CD4-positive, alpha-beta T cell (primary cell): ENCODE data around the gene PRIMA1. TPM values are rescaled to one million over a fixed set of nuclear protein-coding genes. Genes with fewer than 3 reads are reported as not detected.

Experiments
- ATAC-seq: fragments of 200-7000 bp; cut with Tn5 transposase; one replicate; pipeline ENCODE4 v1.10.0; 2022; ENCODE audit warnings: mild to moderate bottlenecking; ENCODE audit not compliant: poor library complexity
- CTCF ChIA-PET: fragments of 350-600 bp; sonication (Branson Sonifier 250); formaldehyde crosslinking; loops from one replicate; lab custom pipeline; 2021; ENCODE audit warnings: antibody characterized with exemption, inconsistent platforms; lab: Charles Lee
- POLR2A ChIA-PET: fragments of 350-600 bp; sonication (Branson Sonifier 250); formaldehyde crosslinking; loops from one replicate; lab custom pipeline; 2021; ENCODE audit warnings: antibody characterized with exemption, inconsistent platforms; lab: Charles Lee
- DNase-seq, 14 experiments: peaks; one replicate each; pipeline ENCODE4 v3.0.0-alpha.2; 2013 to 2020; ENCODE audit warnings: mixed read lengths in 2 of 14
- H3K27ac ChIP-seq, 2 donors: one replicate each; pipeline versions ENCODE4 v1.5.1 to v1.7.0; 2013; ENCODE audit warnings: low read length in 2 of 2, low read depth in 1 of 2, mild to moderate bottlenecking in 1 of 2
- H3K27me3 ChIP-seq, 2 experiments: 1 replicate in 1 of 2; 2 replicates in 1 of 2; pipeline versions ENCODE4 v1.6.1 to v1.7.0; 2013; ENCODE audit warnings: low read length in 2 of 2, control low read depth in 1 of 2, mild to moderate bottlenecking in 1 of 2, moderate library complexity in 1 of 2; ENCODE audit not compliant: insufficient read depth in 2 of 2, control insufficient read depth in 1 of 2
- H3K36me3 ChIP-seq: one replicate; pipeline ENCODE4 v1.6.1; 2013; ENCODE audit warnings: low read length, control low read depth; ENCODE audit not compliant: insufficient read depth
- H3K4me1 ChIP-seq: one replicate; pipeline ENCODE4 v1.6.1; 2013; ENCODE audit warnings: low read length, control low read depth; ENCODE audit not compliant: insufficient read depth
- H3K4me3 ChIP-seq: one replicate; pipeline ENCODE4 v1.5.1; 2013; ENCODE audit warnings: mild to moderate bottlenecking, low read length, moderate library complexity
- H3K9me3 ChIP-seq, 2 experiments: 1 replicate in 1 of 2; 2 replicates in 1 of 2; pipeline versions ENCODE4 v1.6.1 to v1.7.0; 2013; ENCODE audit warnings: low read length in 2 of 2, mild to moderate bottlenecking in 2 of 2, control low read depth in 1 of 2, moderate library complexity in 1 of 2; ENCODE audit not compliant: control insufficient read depth in 1 of 2, insufficient read depth in 1 of 2
- H3K27ac Mint-ChIP-seq: one replicate; pipeline ENCODE4 v1.8.0; 2020; ENCODE audit warnings: mixed read lengths
- H3K27me3 Mint-ChIP-seq: one replicate; pipeline ENCODE4 v1.8.0; 2021; ENCODE audit warnings: mixed read lengths
- H3K36me3 Mint-ChIP-seq: one replicate; pipeline ENCODE4 v1.8.0; 2021; ENCODE audit warnings: low read depth, mixed read lengths
- H3K4me1 Mint-ChIP-seq: one replicate; pipeline ENCODE4 v1.8.0; 2021; ENCODE audit warnings: low read depth, mixed read lengths
- H3K4me3 Mint-ChIP-seq: one replicate; pipeline ENCODE4 v1.8.0; 2020; ENCODE audit warnings: mild to moderate bottlenecking, mixed read lengths
- H3K9me3 Mint-ChIP-seq: one replicate; pipeline ENCODE4 v1.8.0; 2020; ENCODE audit warnings: mixed read lengths
- intact Hi-C, 2 experiments: fragments of 100-400 bp; cut with DNase I in 1 of 2; cut with micrococcal nuclease in 1 of 2; formaldehyde crosslinking; loops; one replicate each; pipeline versions ENCODE4 v1.15.1 to v1.9.0; 2023 to 2025; cut with DNase I, micrococcal nuclease
- total RNA-seq, 174 experiments: library from RNA in 2 of 174; stranded (reverse) in 2 of 174; gene quantifications; one replicate each; pipeline ENCODE4 v1.2.3 and lab custom pipeline; 2021 to 2026
- TF ChIP-seq, protein P1 (sequence below): fragments of 200-600 bp; IDR thresholded peaks from one replicate; pipeline ENCODE4 v1.8.0; 2022; ENCODE audit warnings: antibody characterized with exemption, mild to moderate bottlenecking

PRIMA1 gene
- total RNA-seq, 2 experiments from 2014 or later = not detected

DNA sequence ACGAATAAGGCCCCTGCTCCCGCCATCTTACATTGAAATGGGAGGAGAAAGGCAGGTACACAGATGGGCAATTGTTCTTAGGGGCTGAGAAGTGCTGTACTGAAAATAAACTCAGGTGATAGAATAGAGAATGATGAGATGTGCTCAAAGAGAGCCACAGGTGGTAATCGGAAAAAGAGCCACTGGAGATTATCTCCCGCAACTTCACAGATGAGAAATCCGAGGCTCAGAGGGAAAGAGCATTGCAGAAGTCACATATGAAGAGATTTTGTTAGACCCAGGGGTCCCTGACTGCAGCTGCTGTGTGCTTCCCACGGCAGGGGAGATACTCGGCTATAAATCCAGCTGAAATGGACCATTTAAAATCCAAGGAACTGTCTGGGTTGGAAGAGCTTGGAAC, 73.7 kb downstream of the PRIMA1 start:
- Mint-ChIP-seq H3K4me1 (no peaks in the 10 kb centered on the region), H3K4me3 (no peak overlapping the region), H3K27ac (no peak overlapping the region), H3K27me3 (peaks cover 6% of the 10 kb centered on the region), H3K9me3 (no peaks in the 10 kb centered on the region), H3K36me3 (no peaks in the 10 kb centered on the region)
- Histone ChIP-seq H3K36me3 (no peaks in the 10 kb centered on the region), H3K4me1 (no peaks in the 10 kb centered on the region), H3K4me3 (no peak overlapping the region), H3K27me3 (no peaks in the 10 kb centered on the region), H3K27ac (no peak overlapping the region), H3K9me3 (peaks cover 0 to 6% of the 10 kb centered on the region in 2 experiments)
- ChIA-PET CTCF (no interaction called here), POLR2A (no interaction called here)
- intact Hi-C loops = no loop called here
- ATAC-seq = no peak
- TF ChIP-seq, protein P1, sequence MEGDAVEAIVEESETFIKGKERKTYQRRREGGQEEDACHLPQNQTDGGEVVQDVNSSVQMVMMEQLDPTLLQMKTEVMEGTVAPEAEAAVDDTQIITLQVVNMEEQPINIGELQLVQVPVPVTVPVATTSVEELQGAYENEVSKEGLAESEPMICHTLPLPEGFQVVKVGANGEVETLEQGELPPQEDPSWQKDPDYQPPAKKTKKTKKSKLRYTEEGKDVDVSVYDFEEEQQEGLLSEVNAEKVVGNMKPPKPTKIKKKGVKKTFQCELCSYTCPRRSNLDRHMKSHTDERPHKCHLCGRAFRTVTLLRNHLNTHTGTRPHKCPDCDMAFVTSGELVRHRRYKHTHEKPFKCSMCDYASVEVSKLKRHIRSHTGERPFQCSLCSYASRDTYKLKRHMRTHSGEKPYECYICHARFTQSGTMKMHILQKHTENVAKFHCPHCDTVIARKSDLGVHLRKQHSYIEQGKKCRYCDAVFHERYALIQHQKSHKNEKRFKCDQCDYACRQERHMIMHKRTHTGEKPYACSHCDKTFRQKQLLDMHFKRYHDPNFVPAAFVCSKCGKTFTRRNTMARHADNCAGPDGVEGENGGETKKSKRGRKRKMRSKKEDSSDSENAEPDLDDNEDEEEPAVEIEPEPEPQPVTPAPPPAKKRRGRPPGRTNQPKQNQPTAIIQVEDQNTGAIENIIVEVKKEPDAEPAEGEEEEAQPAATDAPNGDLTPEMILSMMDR = no peak
- no peak for DNase-seq

DNA sequence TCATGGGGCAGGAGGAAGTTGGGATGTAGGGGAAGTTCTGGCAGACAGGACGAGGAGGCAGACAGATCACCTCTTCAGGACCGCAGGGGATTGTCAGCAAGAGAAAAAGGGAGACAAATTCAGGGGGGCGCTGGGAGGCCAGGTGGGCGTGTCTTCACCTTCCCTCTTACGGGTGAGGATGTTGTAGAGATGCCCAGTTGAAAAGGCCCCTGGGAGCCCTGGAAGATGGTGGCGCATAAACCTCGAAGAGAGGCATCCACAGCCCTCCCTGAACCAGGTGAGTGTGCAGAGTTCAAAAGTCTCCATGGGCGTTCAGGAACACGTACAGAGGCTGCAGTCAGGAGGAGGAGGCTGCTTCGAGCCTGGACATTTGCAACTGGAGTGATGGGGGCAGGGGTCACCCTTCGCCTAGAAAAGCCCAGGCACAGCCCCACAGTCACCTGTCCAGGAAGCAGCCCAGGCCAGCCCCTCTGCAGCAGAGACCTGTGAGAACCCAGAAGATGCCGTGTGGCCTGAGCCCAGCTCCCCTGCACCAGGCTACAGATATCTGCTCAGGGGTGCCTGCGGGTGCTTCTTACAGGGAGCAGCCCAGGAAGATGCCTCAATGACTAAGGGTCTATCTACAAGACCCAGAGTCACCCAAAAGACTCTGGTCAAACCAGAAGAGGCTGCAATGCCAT, 74.4 kb downstream of the PRIMA1 start:
- Histone ChIP-seq H3K4me1 (no peaks in the 10 kb centered on the region), H3K27ac (no peak overlapping the region), H3K9me3 (peaks cover 0 to 6% of the 10 kb centered on the region in 2 experiments), H3K27me3 (no peaks in the 10 kb centered on the region), H3K36me3 (no peaks in the 10 kb centered on the region), H3K4me3 (no peak overlapping the region)
- Mint-ChIP-seq H3K27me3 (peaks cover 6% of the 10 kb centered on the region), H3K27ac (no peak overlapping the region), H3K4me3 (no peak overlapping the region), H3K9me3 (no peaks in the 10 kb centered on the region), H3K36me3 (no peaks in the 10 kb centered on the region), H3K4me1 (no peaks in the 10 kb centered on the region)
- ATAC-seq (no peak), DNase-seq (no peak)
- POLR2A ChIA-PET = no interaction called here
- TF ChIP-seq, protein P1 = no peak
- CTCF ChIA-PET = no interaction called here
- intact Hi-C loops = no loop called here

DNA sequence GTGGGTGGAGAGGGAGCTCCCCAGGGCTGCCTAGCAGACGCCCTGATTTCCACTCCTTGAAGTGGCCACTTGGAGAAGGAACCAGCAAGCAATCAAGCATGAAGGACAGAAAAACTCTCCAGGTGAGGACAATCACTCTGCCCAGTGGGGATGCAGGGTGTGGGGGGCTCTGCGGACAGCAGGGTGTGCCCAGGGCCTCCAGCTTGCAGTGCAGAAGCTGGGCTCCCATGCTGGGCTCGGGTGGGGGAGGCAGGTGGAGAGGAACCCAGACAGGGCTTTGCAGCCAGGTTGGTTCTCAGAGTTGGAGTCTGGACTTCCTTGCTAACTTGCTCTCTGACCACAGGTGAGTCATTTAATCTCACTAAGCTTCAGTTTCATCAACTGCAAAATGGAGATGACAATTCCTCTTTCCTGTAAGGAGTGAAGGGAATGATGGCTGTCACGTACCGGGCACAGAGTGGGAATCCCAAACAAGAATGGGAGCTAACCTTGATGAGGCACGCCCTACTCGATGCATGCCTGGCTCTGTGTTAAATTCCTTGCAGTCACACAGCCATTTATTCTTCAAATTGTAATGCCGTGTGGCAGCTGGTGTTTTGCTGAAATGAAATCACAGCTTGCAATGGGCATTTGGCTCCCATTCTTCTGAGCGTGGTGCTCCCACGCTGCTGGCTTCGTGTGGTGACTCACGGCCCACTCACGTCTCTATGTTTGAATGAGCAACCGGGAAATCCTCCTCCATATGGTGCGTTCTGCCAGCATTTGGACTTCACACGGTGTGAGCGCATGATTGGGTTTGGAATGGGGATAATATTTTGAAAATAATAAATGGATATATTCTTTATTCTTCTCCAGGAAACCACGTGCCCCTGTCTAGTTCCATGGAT, 75.2 kb downstream of the PRIMA1 start:
- intact Hi-C loops = no loop called here
- Mint-ChIP-seq H3K27me3 (peaks cover 6% of the 10 kb centered on the region), H3K27ac (no peak overlapping the region), H3K4me3 (no peak overlapping the region), H3K4me1 (no peaks in the 10 kb centered on the region), H3K36me3 (no peaks in the 10 kb centered on the region), H3K9me3 (no peaks in the 10 kb centered on the region)
- no peak for ATAC-seq
- TF ChIP-seq, protein P1 = no peak
- ChIA-PET POLR2A (no interaction called here), CTCF (no interaction called here)
- H3K27me3 ChIP-seq = no peaks in the 10 kb centered on the region
- no peaks in the 10 kb centered on the region for H3K4me1 ChIP-seq
- no peak overlapping the region for H3K27ac ChIP-seq
- DNase-seq = no peak
- H3K36me3 ChIP-seq = no peaks in the 10 kb centered on the region
- H3K9me3 ChIP-seq = peaks cover 0 to 6% of the 10 kb centered on the region in 2 experiments
- no peak overlapping the region for H3K4me3 ChIP-seq
